ENCODE measurements around the gene RPS17.

The RPS17 gene

GRCh38 chr15:82540055-82540983, at the start of gene RPS17:
Gene RPS17, minus strand, starts transcription at chr15:82540457. Its CDS starts 29 bp downstream, at chr15:82540428.
- DNase-seq: no peak

GRCh38 chr15:82587805-82588204, 47.5 kb upstream of the RPS17 start:
- DNase-seq: no peak

- DNase-seq: no peak
Observed at GRCh38 chr15:82585072-82585471, 44.8 kb upstream of the RPS17 start.

GRCh38 chr15:82580713-82581112, 40.5 kb upstream of the RPS17 start:
- DNase-seq: no peak

GRCh38 chr15:82575335-82575734, 35.1 kb upstream of the RPS17 start:
- no peak for DNase-seq

GRCh38 chr15:82572986-82573385, 32.7 kb upstream of the RPS17 start:
- no peak for DNase-seq

- no peak for DNase-seq
Observed at GRCh38 chr15:82572311-82572710, 32.1 kb upstream of the RPS17 start.

GRCh38 chr15:82571722-82572222, 31.5 kb upstream of the RPS17 start:
- DNase-seq: no peak

- no peak for DNase-seq
Observed at GRCh38 chr15:82570721-82571508, 30.7 kb upstream of the RPS17 start.

- no peak for DNase-seq
Observed at GRCh38 chr15:82569834-82570233, 29.6 kb upstream of the RPS17 start.

- DNase-seq: no peak
Observed at GRCh38 chr15:82568986-82569385, 28.7 kb upstream of the RPS17 start.

GRCh38 chr15:82567661-82568060, 27.4 kb upstream of the RPS17 start:
- no peak for DNase-seq

- no peak for DNase-seq
Observed at GRCh38 chr15:82566690-82567089, 26.4 kb upstream of the RPS17 start.

GRCh38 chr15:82558502-82558901, 18.2 kb upstream of the RPS17 start:
- no peak for DNase-seq

- no peak for DNase-seq
Observed at GRCh38 chr15:82556315-82557035, 16.2 kb upstream of the RPS17 start.

GRCh38 chr15:82554849-82555248, 14.6 kb upstream of the RPS17 start:
- no peak for DNase-seq

- DNase-seq: no peak
Observed at GRCh38 chr15:82554351-82554750, 14.1 kb upstream of the RPS17 start.

- no peak for DNase-seq
Observed at GRCh38 chr15:82553846-82554245, 13.6 kb upstream of the RPS17 start.

- DNase-seq: no peak
Observed at GRCh38 chr15:82552861-82553260, 12.6 kb upstream of the RPS17 start.

GRCh38 chr15:82551646-82552247, 11.5 kb upstream of the RPS17 start:
- DNase-seq: no peak

- no peak for DNase-seq
Observed at GRCh38 chr15:82549199-82549665, 9.0 kb upstream of the RPS17 start.

GRCh38 chr15:82548700-82549099, 8.4 kb upstream of the RPS17 start:
- DNase-seq: no peak
